ENCODE measurements around the gene KRTAP9-9.
"Not testable (repeated sequence)": the region's sequence is repeated elsewhere in the genome, so short reads cannot be mapped to it uniquely, and the experiment has no call there.

KRTAP9-9 gene

GRCh38 chr17:41255381-41256290 is at the start of gene KRTAP9-9:
Gene KRTAP9-9 (plus strand): TSS chr17:41255384.
- ATAC-seq (ENCODE audit: low read depth); H3K4me1 Mint-ChIP-seq: not testable (repeated sequence)
- H3K27me3 Mint-ChIP-seq, result peaks cover 38% of the 10 kb centered on the region

DNA sequence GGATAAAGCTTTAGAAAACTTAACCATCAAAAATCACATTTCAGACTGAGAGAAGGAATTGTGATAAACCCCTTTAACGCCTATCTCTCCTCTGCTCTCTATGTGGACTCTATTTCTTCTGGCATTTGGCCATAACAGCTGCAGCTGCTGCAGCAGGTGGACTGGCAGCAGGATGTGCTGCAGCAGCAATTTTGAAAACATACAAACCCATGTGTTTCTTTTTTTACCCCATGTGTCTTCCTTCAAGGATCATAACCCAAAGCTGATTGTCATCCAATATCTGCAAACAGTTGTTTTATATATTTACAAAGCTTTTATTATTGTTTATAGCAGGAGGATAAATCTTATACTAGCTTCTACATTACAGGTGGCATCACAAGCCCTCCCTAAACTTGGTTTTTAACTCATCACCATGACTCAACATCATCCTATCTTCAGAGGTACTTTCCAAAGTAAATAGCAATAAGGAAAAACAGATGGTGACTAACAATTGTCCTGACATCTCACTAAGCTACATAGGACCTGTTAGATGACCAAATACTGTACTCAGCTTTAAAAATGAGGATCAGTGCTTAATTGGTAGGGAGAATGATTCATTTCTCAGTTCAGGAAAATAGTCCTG is 43.2 kb upstream of the KRTAP9-9 start:
- peaks cover 22% of the 10 kb centered on the region for H3K27me3 Mint-ChIP-seq
- no peak for ATAC-seq (ENCODE audit: low read depth)

More at GRCh38 chr17:41255381-41256290, at the start of gene KRTAP9-9:
- not testable (repeated sequence) for H3K9me3 Mint-ChIP-seq; H3K27ac Mint-ChIP-seq; DNase-seq (ENCODE audit: low spot score in 2 of 2); H3K36me3 Mint-ChIP-seq; H3K4me3 Mint-ChIP-seq

GRCh38 chr17:41212524-41213169 is 42.5 kb upstream of the KRTAP9-9 start:
- ATAC-seq (ENCODE audit: low read depth) (no peak), DNase-seq (ENCODE audit: low spot score in 2 of 2) (no peak)
- no peak overlapping the region for H3K4me3 Mint-ChIP-seq
- no peaks in the 10 kb centered on the region for H3K36me3 Mint-ChIP-seq
- H3K4me1 Mint-ChIP-seq, result no peaks in the 10 kb centered on the region
- H3K27me3 Mint-ChIP-seq, result peaks cover 24% of the 10 kb centered on the region
- H3K27ac Mint-ChIP-seq, result no peak overlapping the region
- peaks cover 1% of the 10 kb centered on the region for H3K9me3 Mint-ChIP-seq

More for the DNA sequence above, 43.2 kb upstream of the KRTAP9-9 start:
- H3K4me1 Mint-ChIP-seq, result no peaks in the 10 kb centered on the region
- no peaks in the 10 kb centered on the region for H3K36me3 Mint-ChIP-seq
- H3K27ac Mint-ChIP-seq, result no peak overlapping the region
- no peak for DNase-seq (ENCODE audit: low spot score in 2 of 2)
- peaks cover 1% of the 10 kb centered on the region for H3K9me3 Mint-ChIP-seq
- H3K4me3 Mint-ChIP-seq, result no peak overlapping the region

DNA sequence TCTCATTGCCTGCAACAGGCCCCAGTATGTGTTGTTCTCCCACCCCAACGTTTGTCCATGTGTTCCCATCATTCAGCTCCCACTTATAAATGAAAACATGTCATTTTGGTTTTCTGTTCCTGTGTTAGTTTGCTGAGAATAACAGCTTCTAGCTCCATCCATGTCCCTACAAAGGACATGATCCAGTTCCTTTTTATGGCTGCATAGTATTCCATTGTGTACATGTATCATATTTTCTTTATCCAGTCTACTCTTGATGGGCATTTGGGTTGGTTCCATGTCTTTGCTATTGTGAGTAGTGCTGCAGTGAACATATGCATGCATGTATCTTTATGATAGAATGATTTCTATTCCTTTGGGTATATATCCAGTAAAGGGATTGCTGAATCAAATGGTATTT is 39.5 kb upstream of the KRTAP9-9 start:
- Mint-ChIP-seq H3K4me1 (no peaks in the 10 kb centered on the region), H3K9me3 (peaks cover 5% of the 10 kb centered on the region), H3K27me3 (peaks cover 17% of the 10 kb centered on the region), H3K36me3 (peaks cover 1% of the 10 kb centered on the region), H3K27ac (no peak overlapping the region), H3K4me3 (no peak overlapping the region)
- no peak for ATAC-seq (ENCODE audit: low read depth)
- no peak for DNase-seq (ENCODE audit: low spot score in 2 of 2)

DNA sequence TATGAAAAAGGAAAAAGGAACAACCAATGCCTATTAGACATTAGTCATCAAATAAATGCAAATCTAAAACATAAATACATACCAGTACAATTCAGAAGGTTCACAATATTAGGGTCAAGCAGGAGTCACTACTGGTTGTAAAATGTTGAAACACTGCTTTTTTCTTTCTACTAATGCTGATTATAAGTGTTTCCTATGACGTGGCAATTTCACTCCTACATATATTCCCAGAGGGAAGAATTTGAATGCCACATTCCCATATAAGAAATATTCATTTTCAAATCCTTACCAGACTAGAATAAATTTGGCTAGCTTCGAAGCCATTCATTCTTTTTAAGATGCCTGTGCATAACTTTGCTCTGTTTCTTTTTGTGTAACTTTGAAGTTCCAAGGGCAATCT is 31.4 kb upstream of the KRTAP9-9 start:
- ATAC-seq (ENCODE audit: low read depth) (no peak), DNase-seq (ENCODE audit: low spot score in 2 of 2) (no peak)
- Mint-ChIP-seq H3K4me3 (no peak overlapping the region), H3K36me3 (no peaks in the 10 kb centered on the region), H3K4me1 (no peaks in the 10 kb centered on the region), H3K9me3 (peaks cover 5% of the 10 kb centered on the region), H3K27me3 (peaks cover 9% of the 10 kb centered on the region), H3K27ac (no peak overlapping the region)

- H3K9me3 Mint-ChIP-seq, result peaks cover 2% of the 10 kb centered on the region
- H3K27me3 Mint-ChIP-seq, result peaks cover 9% of the 10 kb centered on the region
- H3K27ac Mint-ChIP-seq, result no peak overlapping the region
- no peak overlapping the region for H3K4me3 Mint-ChIP-seq
- ATAC-seq (ENCODE audit: low read depth) (no peak), DNase-seq (ENCODE audit: low spot score in 2 of 2) (no peak)
- H3K4me1 Mint-ChIP-seq, result peaks cover 3% of the 10 kb centered on the region
- H3K36me3 Mint-ChIP-seq, result peaks cover 2% of the 10 kb centered on the region
Observed at GRCh38 chr17:41226051-41226450, 29.1 kb upstream of the KRTAP9-9 start.

DNA sequence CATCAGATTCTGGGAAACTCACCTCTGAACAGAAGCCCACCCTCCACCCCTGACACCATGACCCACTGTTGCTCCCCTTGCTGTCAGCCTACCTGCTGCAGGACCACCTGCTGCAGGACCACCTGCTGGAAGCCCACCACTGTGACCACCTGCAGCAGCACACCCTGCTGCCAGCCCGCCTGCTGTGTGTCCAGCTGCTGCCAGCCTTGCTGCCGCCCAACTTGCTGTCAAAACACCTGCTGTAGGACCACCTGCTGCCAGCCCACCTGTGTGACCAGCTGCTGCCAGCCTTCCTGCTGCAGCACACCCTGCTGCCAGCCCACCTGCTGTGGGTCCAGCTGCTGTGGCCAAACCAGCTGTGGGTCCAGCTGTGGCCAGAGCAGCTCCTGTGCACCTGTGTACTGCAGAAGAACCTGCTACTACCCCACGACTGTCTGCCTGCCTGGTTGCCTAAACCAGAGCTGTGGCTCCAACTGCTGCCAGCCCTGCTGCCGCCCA is 28.5 kb upstream of the KRTAP9-9 start, which contains the start of gene KRTAP9-2:
KRTAP9-2 (plus strand) TSS at position 51 of the 498 bp plus-strand sequence; CDS start at position 58, 7 bp downstream.
- H3K27me3 Mint-ChIP-seq; H3K4me3 Mint-ChIP-seq; ATAC-seq (ENCODE audit: low read depth); H3K9me3 Mint-ChIP-seq; H3K36me3 Mint-ChIP-seq; DNase-seq (ENCODE audit: low spot score in 2 of 2); H3K4me1 Mint-ChIP-seq; H3K27ac Mint-ChIP-seq: not testable (repeated sequence)

DNA sequence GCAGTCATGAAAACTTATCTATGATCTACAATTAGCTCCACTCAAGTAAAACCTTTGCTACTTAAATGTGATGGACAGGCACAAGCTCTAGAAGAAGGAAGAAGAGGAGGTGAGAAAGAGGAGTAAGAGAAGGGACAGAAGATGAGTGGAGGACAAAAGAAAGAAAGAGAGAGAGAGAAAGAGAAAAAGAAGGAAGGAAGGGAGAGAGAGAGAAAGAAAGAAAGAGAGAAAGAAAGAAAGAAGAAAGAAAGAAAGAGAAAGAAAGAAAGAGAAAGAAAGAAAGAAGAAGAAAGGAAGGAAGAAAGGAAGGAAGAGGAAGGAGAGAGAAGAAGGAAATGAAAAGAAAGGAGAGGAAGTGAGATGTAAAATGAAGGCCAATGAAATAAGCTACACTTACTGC is 25.1 kb upstream of the KRTAP9-9 start:
- no peak overlapping the region for H3K27ac Mint-ChIP-seq
- DNase-seq (ENCODE audit: low spot score in 2 of 2) (no peak), ATAC-seq (ENCODE audit: low read depth) (no peak)
- H3K4me1 Mint-ChIP-seq, result peaks cover 3% of the 10 kb centered on the region
- H3K9me3 Mint-ChIP-seq, result peaks cover 2% of the 10 kb centered on the region
- no peak overlapping the region for H3K4me3 Mint-ChIP-seq
- H3K36me3 Mint-ChIP-seq, result peaks cover 2% of the 10 kb centered on the region
- H3K27me3 Mint-ChIP-seq, result peaks cover 20% of the 10 kb centered on the region

GRCh38 chr17:41231731-41232130 is 23.5 kb upstream of the KRTAP9-9 start:
- H3K27ac Mint-ChIP-seq, result no peak overlapping the region
- H3K9me3 Mint-ChIP-seq, result peaks cover 2% of the 10 kb centered on the region
- ATAC-seq (ENCODE audit: low read depth) (no peak), DNase-seq (ENCODE audit: low spot score in 2 of 2) (no peak)
- H3K27me3 Mint-ChIP-seq, result peaks cover 29% of the 10 kb centered on the region
- H3K4me3 Mint-ChIP-seq, result no peak overlapping the region
- H3K36me3 Mint-ChIP-seq, result peaks cover 2% of the 10 kb centered on the region
- peaks cover 6% of the 10 kb centered on the region for H3K4me1 Mint-ChIP-seq

- not testable (repeated sequence) for H3K4me3 Mint-ChIP-seq; H3K9me3 Mint-ChIP-seq; ATAC-seq (ENCODE audit: low read depth); H3K36me3 Mint-ChIP-seq; H3K4me1 Mint-ChIP-seq; H3K27ac Mint-ChIP-seq; DNase-seq (ENCODE audit: low spot score in 2 of 2)
- peaks cover 32% of the 10 kb centered on the region for H3K27me3 Mint-ChIP-seq
Observed at GRCh38 chr17:41232399-41233105, 22.6 kb upstream of the KRTAP9-9 start, which contains the start of gene KRTAP9-3. Gene KRTAP9-3 (plus strand): TSS chr17:41232449. CDS start chr17:41232502, 53 bp downstream.

DNA sequence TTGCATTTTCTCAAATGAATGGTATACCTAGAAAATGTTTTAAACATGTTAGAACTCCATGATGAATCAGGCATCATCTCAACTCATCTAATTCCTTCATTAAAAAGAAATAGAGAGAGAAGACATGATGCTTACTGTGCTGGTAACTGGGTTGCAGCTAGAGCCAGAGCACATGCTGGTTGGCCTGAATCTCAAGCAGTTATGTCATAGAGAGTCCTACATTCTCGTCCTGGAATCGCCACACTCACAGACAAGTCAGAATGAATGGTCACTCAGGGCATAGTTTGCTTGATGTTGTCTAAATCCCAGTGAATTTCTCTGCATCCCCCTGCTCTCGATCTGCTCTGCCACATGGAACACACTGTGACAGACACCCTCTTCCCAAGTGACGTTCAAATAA is 18.1 kb upstream of the KRTAP9-9 start:
- H3K27me3 Mint-ChIP-seq, result peaks cover 43% of the 10 kb centered on the region
- H3K27ac Mint-ChIP-seq, H3K9me3 Mint-ChIP-seq: not testable (repeated sequence)

DNA sequence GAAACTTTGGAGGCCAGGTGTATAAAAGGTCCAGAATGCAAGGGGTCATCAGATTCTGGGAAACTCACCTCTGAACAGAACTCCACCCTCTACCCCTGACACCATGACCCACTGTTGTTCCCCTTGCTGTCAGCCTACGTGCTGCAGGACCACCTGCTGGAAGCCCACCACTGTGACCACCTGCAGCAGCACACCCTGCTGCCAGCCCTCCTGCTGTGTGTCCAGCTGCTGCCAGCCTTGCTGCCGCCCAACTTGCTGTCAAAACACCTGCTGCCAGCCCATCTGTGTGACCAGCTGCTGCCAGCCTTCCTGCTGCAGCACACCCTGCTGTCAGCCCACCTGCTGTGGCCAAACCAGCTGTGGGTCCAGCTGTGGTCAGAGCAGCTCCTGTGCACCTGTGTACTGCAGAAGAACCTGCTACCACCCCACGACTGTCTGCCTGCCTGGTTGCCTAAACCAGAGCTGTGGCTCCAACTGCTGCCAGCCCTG is 17.2 kb upstream of the KRTAP9-9 start, which contains the start of gene KRTAP9-8:
KRTAP9-8 (plus strand) TSS at position 51 of the 489 bp plus-strand sequence; CDS start at position 104, 53 bp downstream.
- H3K4me1 Mint-ChIP-seq, result not testable (repeated sequence)

More for the DNA sequence above, 18.1 kb upstream of the KRTAP9-9 start:
- DNase-seq (ENCODE audit: low spot score in 2 of 2); H3K4me3 Mint-ChIP-seq; H3K4me1 Mint-ChIP-seq; ATAC-seq (ENCODE audit: low read depth); H3K36me3 Mint-ChIP-seq: not testable (repeated sequence)

More for the DNA sequence above, 17.2 kb upstream of the KRTAP9-9 start, which contains the start of gene KRTAP9-8:
- peaks cover 41% of the 10 kb centered on the region for H3K27me3 Mint-ChIP-seq
- not testable (repeated sequence) for H3K4me3 Mint-ChIP-seq; ATAC-seq (ENCODE audit: low read depth); H3K36me3 Mint-ChIP-seq; H3K9me3 Mint-ChIP-seq; DNase-seq (ENCODE audit: low spot score in 2 of 2); H3K27ac Mint-ChIP-seq
